Measurements from ENCODE around the gene SHD. TPM values are rescaled to one million over a fixed set of nuclear protein-coding genes. Genes with fewer than 3 reads are reported as not detected.

SHD gene
- total and polyA plus RNA-seq, 3 donors from 2014 or later: 0.16 to 1.8 (median 0.79) TPM

DNA sequence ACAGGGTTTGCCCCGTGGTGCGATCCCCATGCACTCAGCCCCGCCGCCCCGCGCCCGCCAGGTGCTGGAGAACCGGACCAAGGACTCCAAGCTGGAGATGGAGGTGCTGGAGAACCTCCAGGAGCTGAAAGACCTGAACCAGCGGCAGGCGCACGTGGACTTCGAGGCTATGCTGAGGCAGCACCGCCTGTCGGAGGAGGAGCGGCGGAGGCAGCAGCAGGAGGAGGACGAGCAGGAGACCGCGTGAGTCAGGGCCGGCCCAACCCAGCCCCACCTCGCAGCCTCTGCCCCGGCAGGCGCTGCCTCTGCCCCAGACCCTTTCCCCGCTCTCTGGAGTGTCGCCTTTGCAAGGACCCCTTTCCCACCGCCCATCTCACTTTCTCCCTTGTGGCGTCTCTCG lies 20.9 kb upstream of the SHD start:
- intact Hi-C loops (cut with DNase I; ENCODE audit: low total_unique reads): no loop called here
- no peaks in the 10 kb centered on the region for H3K36me3 ChIP-seq (ENCODE audit: low read depth, missing control alignments)

GRCh38 chr19:4260613-4261191 lies 18.4 kb upstream of the SHD start:
- no peak for TF ChIP-seq CTCF (IDR thresholded peaks at IDR 0.05)
- no peak for TF ChIP-seq POLR2A (IDR thresholded peaks at IDR 0.05)
- no peak for DNase-seq
- Histone ChIP-seq H3K27me3 (no peaks in the 10 kb centered on the region), H3K4me1 (no peaks in the 10 kb centered on the region), H3K27ac (no peak overlapping the region), H3K4me3 (no peak overlapping the region), H3K36me3 (ENCODE audit: low read depth, missing control alignments) (no peaks in the 10 kb centered on the region), H3K9me3 (no peaks in the 10 kb centered on the region)
- WGBS, 2 donors: 88 to 92% methylated on average over 11 of the region's 11 CpGs
- intact Hi-C loops (cut with DNase I; ENCODE audit: low total_unique reads): no loop called here

More for the DNA sequence above, 20.9 kb upstream of the SHD start:
- Histone ChIP-seq H3K4me3 (no peak overlapping the region), H3K27me3 (no peaks in the 10 kb centered on the region), H3K9me3 (no peaks in the 10 kb centered on the region), H3K4me1 (no peaks in the 10 kb centered on the region), H3K27ac (no peak overlapping the region)
- no peak for TF ChIP-seq POLR2A (IDR thresholded peaks at IDR 0.05)
- no peak for TF ChIP-seq CTCF (IDR thresholded peaks at IDR 0.05)
- 80 to 94% methylated on average over 21 to 26 of the region's 28 CpGs for WGBS, 2 donors
- no peak for DNase-seq

- intact Hi-C loops (cut with DNase I; ENCODE audit: low total_unique reads): no loop called here
- WGBS, 2 donors: 79 to 88% methylated on average over 4 of the region's 4 CpGs
- TF ChIP-seq POLR2A (IDR thresholded peaks at IDR 0.05): no peak
- no peak for TF ChIP-seq CTCF (IDR thresholded peaks at IDR 0.05)
- Histone ChIP-seq H3K27me3 (no peaks in the 10 kb centered on the region), H3K36me3 (ENCODE audit: low read depth, missing control alignments) (no peaks in the 10 kb centered on the region), H3K27ac (no peak overlapping the region), H3K4me3 (no peak overlapping the region), H3K9me3 (no peaks in the 10 kb centered on the region), H3K4me1 (no peaks in the 10 kb centered on the region)
- no peak for DNase-seq
These were observed 14.3 kb upstream of the SHD start for GRCh38 chr19:4264812-4265211.

GRCh38 chr19:4266253-4267000 lies 12.6 kb upstream of the SHD start:
- H3K9me3 ChIP-seq: no peaks in the 10 kb centered on the region
- 87 to 88% methylated on average over 18 of the region's 18 CpGs for WGBS, 2 donors
- intact Hi-C loops (cut with DNase I; ENCODE audit: low total_unique reads): no loop called here
- H3K27ac ChIP-seq: no peak overlapping the region
- no peaks in the 10 kb centered on the region for H3K27me3 ChIP-seq
- no peak overlapping the region for H3K4me3 ChIP-seq
- DNase-seq: no peak
- no peaks in the 10 kb centered on the region for H3K4me1 ChIP-seq
- no peaks in the 10 kb centered on the region for H3K36me3 ChIP-seq (ENCODE audit: low read depth, missing control alignments)
- TF ChIP-seq POLR2A (IDR thresholded peaks at IDR 0.05) (no peak), CTCF (IDR thresholded peaks at IDR 0.05) (no peak)

Measured in testis (tissue), 3 donors.